Karpas-422 (cell line): ENCODE data around the gene CLDN7. TPM values are rescaled to one million over a fixed set of nuclear protein-coding genes. Genes with fewer than 3 reads are reported as not detected.

Source experiments
- DNase-seq: peaks from one replicate; pipeline ENCODE4 v3.0.0-alpha.2; 2015
- H2AFZ ChIP-seq: fragments of 200-600 bp; sonication (generic); 2 replicates; pipeline ENCODE4 v1.6.1; 2014; ENCODE audit warnings: antibody characterized with exemption, low read length, mixed read lengths
- H3K27ac ChIP-seq: fragments of 200-600 bp; sonication (generic); 2 replicates; pipeline ENCODE4 v1.5.1; 2014; ENCODE audit warnings: mild to moderate bottlenecking, low read length, moderate library complexity
- H3K27me3 ChIP-seq: fragments of 200-600 bp; sonication (generic); 2 replicates; pipeline ENCODE4 v1.6.1; 2014; ENCODE audit warnings: low read length, mixed read lengths
- H3K36me3 ChIP-seq: fragments of 200-600 bp; sonication (generic); 2 replicates; pipeline ENCODE4 v1.6.1; 2014; ENCODE audit warnings: low read length, mixed read lengths; ENCODE audit not compliant: insufficient read depth
- H3K4me1 ChIP-seq: fragments of 200-600 bp; sonication (generic); 2 replicates; pipeline ENCODE4 v1.6.1; 2014; ENCODE audit warnings: mild to moderate bottlenecking, low read length, mixed read lengths
- H3K4me2 ChIP-seq: fragments of 200-600 bp; sonication (generic); 2 replicates; pipeline ENCODE4 v1.6.1; 2014; ENCODE audit warnings: low read length, low read depth, mild to moderate bottlenecking; ENCODE audit not compliant: poor library complexity, severe bottlenecking
- H3K4me3 ChIP-seq: fragments of 200-600 bp; sonication (generic); 2 replicates; pipeline ENCODE4 v1.5.1; 2014; ENCODE audit warnings: mild to moderate bottlenecking, antibody characterized with exemption, low read length, mixed read lengths
- H3K79me2 ChIP-seq: fragments of 200-600 bp; sonication (generic); 2 replicates; pipeline ENCODE4 v1.6.1; 2014; ENCODE audit warnings: mild to moderate bottlenecking, low read length, mixed read lengths
- H3K9ac ChIP-seq: fragments of 200-600 bp; sonication (generic); 2 replicates; pipeline ENCODE4 v1.6.0; 2014; ENCODE audit warnings: low read length
- H3K9me2 ChIP-seq: fragments of 200-600 bp; sonication (generic), shearing (Covaris generic); replicated peaks from 2 replicates; pipeline ENCODE4 v1.6.0; 2014; ENCODE audit warnings: mild to moderate bottlenecking, low read length, moderate library complexity; ENCODE audit not compliant: insufficient read depth
- H3K9me3 ChIP-seq: fragments of 300-700, 200-600 bp; sonication (generic); 2 replicates; pipeline ENCODE4 v1.6.1; 2014; ENCODE audit warnings: low read length, mixed read lengths
- H4K20me1 ChIP-seq: fragments of 200-600 bp; sonication (generic); 2 replicates; pipeline ENCODE4 v1.6.1; 2014; ENCODE audit warnings: mild to moderate bottlenecking, antibody characterized with exemption, low read length, low read depth; ENCODE audit not compliant: insufficient read depth
- total RNA-seq: library from RNA; depleted of rRNA; stranded (reverse); fragments of >200 nt; shearing (Covaris generic); gene quantifications from 2 replicates; pipeline ENCODE4 v1.2.3, GENCODE V29; 2014; ENCODE audit warnings: low replicate concordance

Gene CLDN7
- total RNA-seq, 1 experiment from 2014 or later: not detected

- no peaks in the 10 kb centered on the region for H3K27me3 ChIP-seq
- no peak for DNase-seq
- H3K9me3 ChIP-seq: no peaks in the 10 kb centered on the region
- no peaks in the 10 kb centered on the region for H3K36me3 ChIP-seq
- no peak overlapping the region for H3K27ac ChIP-seq
- H3K4me3 ChIP-seq: no peak overlapping the region
- no peak overlapping the region for H3K9ac ChIP-seq
- no peak overlapping the region for H3K4me2 ChIP-seq
- no peaks in the 10 kb centered on the region for H3K79me2 ChIP-seq
- no peaks in the 10 kb centered on the region for H3K9me2 ChIP-seq
- H3K4me1 ChIP-seq: peaks cover 6% of the 10 kb centered on the region; the same call in 1 of the 2 replicates
- no peak overlapping the region for H2AFZ ChIP-seq
- no peaks in the 10 kb centered on the region for H4K20me1 ChIP-seq
Measured at GRCh38 chr17:7290685-7291084, 28.4 kb upstream of the CLDN7 start.

DNA sequence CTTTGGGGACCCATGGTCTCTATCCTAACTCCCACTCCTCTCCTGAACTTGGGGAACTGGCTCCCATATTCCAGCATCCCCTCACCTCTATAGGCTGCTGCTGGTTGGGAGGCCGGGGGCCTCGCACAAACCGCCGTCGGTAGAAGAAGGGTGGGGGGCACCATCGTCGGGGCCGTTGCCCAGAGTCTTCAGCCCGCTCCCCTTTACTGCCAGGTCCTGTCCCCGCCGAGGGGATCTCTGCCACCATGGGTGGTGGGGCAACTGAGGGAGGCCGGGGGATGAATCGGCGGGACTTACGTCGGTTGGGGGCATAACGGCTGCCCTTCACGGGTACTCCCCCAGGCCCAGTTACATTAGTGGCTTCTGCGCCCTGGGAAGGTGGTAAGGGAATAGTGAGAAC lies 27.9 kb upstream of the CLDN7 start:
- Histone ChIP-seq H3K27me3 (no peaks in the 10 kb centered on the region), H4K20me1 (no peaks in the 10 kb centered on the region), H3K36me3 (no peaks in the 10 kb centered on the region), H3K9me2 (no peaks in the 10 kb centered on the region), H3K9ac (no peak overlapping the region), H3K4me2 (no peak overlapping the region), H3K4me1 (peaks cover 6% of the 10 kb centered on the region; the same call in 1 of the 2 replicates), H3K79me2 (no peaks in the 10 kb centered on the region), H3K27ac (no peak overlapping the region), H2AFZ (no peak overlapping the region), H3K9me3 (no peaks in the 10 kb centered on the region), H3K4me3 (no peak overlapping the region)
- no peak for DNase-seq

- no peak for DNase-seq
- Histone ChIP-seq H3K9me3 (no peaks in the 10 kb centered on the region), H3K4me2 (no peak overlapping the region), H3K9me2 (no peaks in the 10 kb centered on the region), H3K27me3 (no peaks in the 10 kb centered on the region), H3K4me1 (peaks cover 6% of the 10 kb centered on the region; the same call in 1 of the 2 replicates), H3K4me3 (no peak overlapping the region), H2AFZ (no peak overlapping the region), H3K36me3 (no peaks in the 10 kb centered on the region), H4K20me1 (no peaks in the 10 kb centered on the region), H3K27ac (no peak overlapping the region), H3K79me2 (no peaks in the 10 kb centered on the region), H3K9ac (no peak overlapping the region)
Measured at GRCh38 chr17:7289256-7290032, 27.2 kb upstream of the CLDN7 start.

DNA sequence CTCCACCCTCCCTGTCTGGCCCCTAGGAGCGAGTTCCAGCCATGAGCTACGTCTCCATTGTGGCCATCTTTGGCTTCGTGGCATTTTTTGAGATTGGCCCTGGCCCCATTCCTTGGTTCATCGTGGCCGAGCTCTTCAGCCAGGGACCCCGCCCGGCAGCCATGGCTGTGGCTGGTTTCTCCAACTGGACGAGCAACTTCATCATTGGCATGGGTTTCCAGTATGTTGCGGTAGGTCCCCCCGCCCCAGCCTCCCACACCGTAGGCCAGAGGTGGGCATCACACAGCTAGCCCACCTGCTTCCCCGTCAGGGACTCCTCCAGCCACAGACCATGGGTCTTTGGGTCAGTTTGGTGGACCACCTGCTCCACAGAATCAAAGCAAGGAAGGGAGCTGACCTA lies 23.4 kb upstream of the CLDN7 start:
- no peak overlapping the region for H3K4me2 ChIP-seq
- H3K4me3 ChIP-seq: no peak overlapping the region
- no peaks in the 10 kb centered on the region for H3K36me3 ChIP-seq
- no peaks in the 10 kb centered on the region for H3K9me3 ChIP-seq
- DNase-seq: no peak
- H3K27me3 ChIP-seq: no peaks in the 10 kb centered on the region
- no peaks in the 10 kb centered on the region for H3K9me2 ChIP-seq
- no peak overlapping the region for H2AFZ ChIP-seq
- H3K27ac ChIP-seq: no peak overlapping the region
- no peaks in the 10 kb centered on the region for H3K79me2 ChIP-seq
- no peaks in the 10 kb centered on the region for H4K20me1 ChIP-seq
- no peak overlapping the region for H3K9ac ChIP-seq
- peaks cover 24% of the 10 kb centered on the region for H3K4me1 ChIP-seq

- no peak overlapping the region for H2AFZ ChIP-seq
- no peaks in the 10 kb centered on the region for H3K27me3 ChIP-seq
- H3K9ac ChIP-seq: no peak overlapping the region
- H3K36me3 ChIP-seq: no peaks in the 10 kb centered on the region
- peaks cover 28% of the 10 kb centered on the region for H3K4me1 ChIP-seq
- H4K20me1 ChIP-seq: no peaks in the 10 kb centered on the region
- H3K4me2 ChIP-seq: no peak overlapping the region
- no peaks in the 10 kb centered on the region for H3K9me3 ChIP-seq
- DNase-seq: no peak
- no peaks in the 10 kb centered on the region for H3K79me2 ChIP-seq
- H3K4me3 ChIP-seq: no peak overlapping the region
- no peaks in the 10 kb centered on the region for H3K9me2 ChIP-seq
- H3K27ac ChIP-seq: no peak overlapping the region
Measured at GRCh38 chr17:7284911-7285310, 22.6 kb upstream of the CLDN7 start.

GRCh38 chr17:7283471-7284216 lies 21.4 kb upstream of the CLDN7 start:
- no peaks in the 10 kb centered on the region for H3K9me2 ChIP-seq
- H2AFZ ChIP-seq: no peak overlapping the region
- peaks cover 28% of the 10 kb centered on the region for H3K4me1 ChIP-seq
- H4K20me1 ChIP-seq: no peaks in the 10 kb centered on the region
- no peaks in the 10 kb centered on the region for H3K27me3 ChIP-seq
- H3K4me2 ChIP-seq: no peak overlapping the region
- no peak for DNase-seq
- H3K27ac ChIP-seq: no peak overlapping the region
- no peak overlapping the region for H3K4me3 ChIP-seq
- no peaks in the 10 kb centered on the region for H3K9me3 ChIP-seq
- no peaks in the 10 kb centered on the region for H3K79me2 ChIP-seq
- H3K9ac ChIP-seq: no peak overlapping the region
- no peaks in the 10 kb centered on the region for H3K36me3 ChIP-seq

DNA sequence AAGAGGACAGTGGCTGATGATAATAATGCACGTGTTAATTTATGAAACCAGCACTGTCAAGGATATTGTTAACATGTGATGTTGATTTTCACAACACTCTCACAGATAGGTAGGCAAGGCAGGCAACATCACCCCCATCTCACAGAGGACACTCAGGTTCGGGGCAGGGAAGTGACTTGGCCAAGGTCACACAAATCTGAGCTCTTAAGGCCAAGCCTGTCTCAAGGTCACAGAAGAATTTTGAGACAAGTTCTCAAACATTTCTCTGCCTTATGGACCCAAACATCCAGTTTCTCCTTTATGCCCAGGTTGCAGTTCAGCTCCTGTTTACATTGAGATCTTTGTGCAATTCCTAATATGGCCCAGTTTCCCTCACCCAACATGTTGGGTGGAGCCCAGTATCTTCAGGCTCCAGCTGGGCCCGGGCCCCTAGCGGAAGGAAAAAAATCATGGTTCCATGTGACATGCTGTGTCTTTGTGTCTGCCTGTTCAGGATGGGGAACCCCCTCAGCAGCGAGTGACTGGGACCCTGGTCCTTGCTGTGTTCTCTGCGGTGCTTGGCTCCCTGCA lies 20.6 kb upstream of the CLDN7 start:
- no peak overlapping the region for H3K27ac ChIP-seq
- H3K9me2 ChIP-seq: no peaks in the 10 kb centered on the region
- peak; percentile 57 for DNase-seq
- no peak overlapping the region for H3K4me2 ChIP-seq
- H3K36me3 ChIP-seq: no peaks in the 10 kb centered on the region
- no peak overlapping the region for H3K4me3 ChIP-seq
- no peak overlapping the region for H2AFZ ChIP-seq
- no peaks in the 10 kb centered on the region for H3K9me3 ChIP-seq
- H3K9ac ChIP-seq: no peak overlapping the region
- H3K79me2 ChIP-seq: no peaks in the 10 kb centered on the region
- no peaks in the 10 kb centered on the region for H3K27me3 ChIP-seq
- H3K4me1 ChIP-seq: peaks cover 28% of the 10 kb centered on the region
- no peaks in the 10 kb centered on the region for H4K20me1 ChIP-seq
